H1 (cell line): Measurements from ENCODE around the gene NPL. TPM values are rescaled to one million over a fixed set of nuclear protein-coding genes. Genes with fewer than 3 reads are reported as not detected.
A peak's percentile ranks its signal among the peaks of the same experiment; 100 is the strongest.

Experiments
- CTCF ChIA-PET: fragments of 300-600 bp; sonication (Branson Sonifier 250); formaldehyde crosslinking; loops from one replicate; lab custom pipeline; 2021; ENCODE audit not compliant: partially characterized antibody; lab: Charles Lee
- POLR2A ChIA-PET: fragments of 300-600 bp; sonication (Branson Sonifier 250); formaldehyde crosslinking; loops from one replicate; lab custom pipeline; 2021; ENCODE audit warnings: inconsistent platforms; ENCODE audit not compliant: partially characterized antibody; lab: Charles Lee
- DNase-seq, 2 experiments: peaks; one replicate each; pipeline versions ENCODE4 v3.0.0 to v3.0.0-alpha.2; 2010 to 2022; ENCODE audit warnings: low spot score in 2 of 2, low read depth in 1 of 2, mixed read lengths in 1 of 2
- FAIRE-seq: peaks from 2 replicates; lab custom pipeline; 2011; peaks lifted over from hg19 to GRCh38; lab: Jason Lieb, UNC
- H2AFZ ChIP-seq: 2 replicates; pipeline ENCODE4 v1.8.1; 2012; ENCODE audit warnings: low read length, inconsistent platforms
- H2AK5ac ChIP-seq: 2 replicates; pipeline ENCODE4 v1.6.1; 2013; ENCODE audit warnings: low read depth, low read length
- H2BK120ac ChIP-seq: replicated peaks from 2 replicates; pipeline ENCODE3; 2013; ENCODE audit warnings: low read depth, low read length, inconsistent platforms
- H2BK12ac ChIP-seq: 2 replicates; pipeline ENCODE4 v1.6.1; 2013; ENCODE audit warnings: low read depth, low read length
- H2BK15ac ChIP-seq: 2 replicates; pipeline ENCODE4 v1.6.1; 2013; ENCODE audit warnings: low read length
- H2BK20ac ChIP-seq: 2 replicates; pipeline ENCODE4 v1.6.1; 2013; ENCODE audit warnings: low read length
- H2BK5ac ChIP-seq: 2 replicates; pipeline ENCODE4 v1.6.1; 2013; ENCODE audit warnings: low read depth, low read length
- H3K14ac ChIP-seq: 2 replicates; pipeline ENCODE4 v1.6.1; 2013; ENCODE audit warnings: inconsistent platforms; ENCODE audit not compliant: insufficient read length
- H3K18ac ChIP-seq: 2 replicates; pipeline ENCODE4 v1.6.1; 2013; ENCODE audit warnings: low read length; ENCODE audit errors: extremely low read depth
- H3K23ac ChIP-seq: 2 replicates; pipeline ENCODE4 v1.6.1; 2013; ENCODE audit warnings: inconsistent platforms; ENCODE audit not compliant: insufficient read length
- H3K23me2 ChIP-seq: 2 replicates; pipeline ENCODE4 v1.6.1; 2013; ENCODE audit warnings: low read depth, low read length
- H3K27ac ChIP-seq: 2 replicates; pipeline ENCODE4 v1.6.1; 2011; ENCODE audit warnings: low read depth, low read length, inconsistent platforms
- H3K27me3 ChIP-seq, 4 experiments: replicated peaks in 1 of 4; 1 replicate in 1 of 4; 2 replicates in 3 of 4; pipeline versions ENCODE4 v1.6.1 to v1.8.1; 2011 to 2013; ENCODE audit warnings: low read length in 3 of 4, mild to moderate bottlenecking in 3 of 4, inconsistent platforms in 2 of 4, mixed read lengths in 2 of 4, moderate library complexity in 1 of 4; ENCODE audit not compliant: control insufficient read depth in 3 of 4, insufficient read depth in 3 of 4; ENCODE audit errors: extremely low read depth in 1 of 4
- H3K36me3 ChIP-seq, 4 experiments: 2 replicates each; pipeline versions ENCODE4 v1.6.1 to v1.8.1; 2011 to 2013; ENCODE audit warnings: mild to moderate bottlenecking in 4 of 4, low read length in 3 of 4, moderate library complexity in 2 of 4, control low read depth in 1 of 4, inconsistent platforms in 1 of 4; ENCODE audit not compliant: insufficient read depth in 4 of 4, control insufficient read depth in 2 of 4
- H3K4ac ChIP-seq: replicated peaks from 2 replicates; pipeline ENCODE3; 2013; ENCODE audit warnings: low read length, low read depth, mixed read lengths, inconsistent platforms; ENCODE audit not compliant: insufficient read length
- H3K4me1 ChIP-seq, 4 experiments: replicated peaks in 1 of 4; 1 replicate in 1 of 4; 2 replicates in 3 of 4; pipeline versions ENCODE4 v1.6.1 to v1.8.1; 2011 to 2013; ENCODE audit warnings: low read length in 3 of 4, inconsistent platforms in 2 of 4, mixed read lengths in 1 of 4; ENCODE audit not compliant: insufficient read depth in 4 of 4, control insufficient read depth in 3 of 4
- H3K4me2 ChIP-seq, 2 experiments: 2 replicates each; pipeline versions ENCODE4 v1.6.1 to v1.8.1; 2011 to 2013; ENCODE audit warnings: low read depth in 2 of 2, low read length in 2 of 2, control low read depth in 1 of 2, inconsistent platforms in 1 of 2, mild to moderate bottlenecking in 1 of 2; ENCODE audit not compliant: insufficient read depth in 1 of 2
- H3K4me3 ChIP-seq, 4 experiments: fragments of 200-600, 300-600 bp in 1 of 4; sonication (generic), shearing (Covaris generic), sonication (Bioruptor Twin) in 1 of 4; 2 replicates each; pipeline versions ENCODE4 v1.5.1 to v1.8.1; 2011 to 2016; ENCODE audit warnings: low read length in 4 of 4, low read depth in 3 of 4, control low read depth in 2 of 4, inconsistent platforms in 2 of 4, mild to moderate bottlenecking in 2 of 4, mixed read lengths in 1 of 4, moderate library complexity in 1 of 4; ENCODE audit not compliant: insufficient read depth in 2 of 4; ENCODE audit errors: extremely low read depth in 1 of 4
- H3K56ac ChIP-seq: replicated peaks from 2 replicates; pipeline ENCODE3; 2013; ENCODE audit warnings: low read depth, mild to moderate bottlenecking, mixed read lengths, low read length, inconsistent platforms; ENCODE audit not compliant: insufficient read length
- H3K79me1 ChIP-seq: 2 replicates; pipeline ENCODE4 v1.6.1; 2013; ENCODE audit warnings: low read depth, low read length, control low read depth
- H3K79me2 ChIP-seq, 2 experiments: 2 replicates each; pipeline versions ENCODE4 v1.6.1 to v1.8.1; 2012 to 2013; ENCODE audit warnings: low read length in 2 of 2, mild to moderate bottlenecking in 2 of 2, inconsistent platforms in 1 of 2; ENCODE audit not compliant: insufficient read depth in 2 of 2, control insufficient read depth in 1 of 2
- H3K9ac ChIP-seq, 4 experiments: replicated peaks in 1 of 4; 1 replicate in 1 of 4; 2 replicates in 3 of 4; pipeline versions ENCODE4 v1.6.1 to v1.8.1; 2011 to 2013; ENCODE audit warnings: low read depth in 3 of 4, low read length in 3 of 4, control low read depth in 2 of 4, mild to moderate bottlenecking in 2 of 4, moderate library complexity in 2 of 4, inconsistent platforms in 1 of 4; ENCODE audit errors: extremely low read depth in 1 of 4
- H3K9me3 ChIP-seq, 2 experiments: 2 replicates each; pipeline versions ENCODE4 v1.6.1 to v1.8.1; 2012 to 2013; ENCODE audit warnings: mild to moderate bottlenecking in 2 of 2, moderate library complexity in 2 of 2, control low read depth in 1 of 2, inconsistent platforms in 1 of 2, low read depth in 1 of 2, low read length in 1 of 2, mixed read lengths in 1 of 2; ENCODE audit not compliant: insufficient read depth in 2 of 2
- H4K20me1 ChIP-seq, 2 experiments: replicated peaks in 1 of 2; 2 replicates each; pipeline versions ENCODE3 to v1.8.1; 2011 to 2013; ENCODE audit warnings: inconsistent platforms in 2 of 2, low read length in 2 of 2, mild to moderate bottlenecking in 1 of 2; ENCODE audit not compliant: insufficient read depth in 2 of 2, control insufficient read depth in 1 of 2
- H4K5ac ChIP-seq: 2 replicates; pipeline ENCODE4 v1.6.1; 2013; ENCODE audit warnings: low read length, low read depth, mixed read lengths, inconsistent platforms; ENCODE audit not compliant: insufficient read length
- H4K8ac ChIP-seq: 2 replicates; pipeline ENCODE4 v1.8.0; 2013; ENCODE audit warnings: mild to moderate bottlenecking, moderate library complexity, low read length, inconsistent platforms; ENCODE audit not compliant: insufficient read depth; ENCODE audit errors: extremely low read depth
- H4K91ac ChIP-seq: replicated peaks from 2 replicates; pipeline ENCODE3; 2013; ENCODE audit warnings: low read length, mixed read lengths, inconsistent platforms; ENCODE audit not compliant: insufficient read length
- CTCF ChIP-seq, 3 experiments: IDR thresholded peaks; 1 replicate in 2 of 3; 2 replicates in 1 of 3; pipeline versions ENCODE4 v1.5.1 to v1.6.1; 2011; ENCODE audit warnings: low read length in 3 of 3, mild to moderate bottlenecking in 3 of 3, inconsistent platforms in 2 of 3, low read depth in 1 of 3, moderate library complexity in 1 of 3; ENCODE audit not compliant: insufficient read depth in 1 of 3; ENCODE audit errors: control extremely low read depth in 1 of 3
- EP300 ChIP-seq, 2 experiments: IDR thresholded peaks; 1 replicate in 1 of 2; 2 replicates in 1 of 2; pipeline ENCODE4 v1.6.1; 2011 to 2012; ENCODE audit warnings: low read depth in 2 of 2, low read length in 2 of 2, mild to moderate bottlenecking in 2 of 2, borderline replicate concordance in 1 of 2, inconsistent platforms in 1 of 2, moderate library complexity in 1 of 2
- RAD21 ChIP-seq, 2 experiments: IDR thresholded peaks in 1 of 2; conservative IDR thresholded peaks in 1 of 2; 2 replicates each; pipeline ENCODE4 v1.6.1; 2011; ENCODE audit warnings: low read depth in 2 of 2, low read length in 2 of 2, improper control_type of control experiment in 1 of 2, inconsistent platforms in 1 of 2, mild to moderate bottlenecking in 1 of 2, moderate library complexity in 1 of 2
- WGBS, 2 experiments: shearing (Covaris generic) in 1 of 2; methylation state at CpG; one replicate each; pipeline versions ENCODE4 v1.1.6 to v1.1.7; 2013 to 2015; ENCODE audit warnings: low lambda C conversion rate in 2 of 2, mixed read lengths in 2 of 2, inconsistent platforms in 1 of 2, low coverage in 1 of 2, missing lambda C conversion rate in 1 of 2; ENCODE audit not compliant: insufficient replicate concordance in 2 of 2, insufficient coverage in 1 of 2, insufficient read length in 1 of 2; ENCODE audit errors: extremely low coverage in 1 of 2, missing lambda C conversion rate in 1 of 2; 5-methylcytosine and 5-hydroxymethylcytosine counted together
- polyA plus RNA-seq, 7 experiments: library from polyadenylated mRNA; depleted of rRNA in 3 of 7; stranded (reverse) in 5 of 7; unstranded in 2 of 7; fragments of >200 nt in 5 of 7; fragments of 200-250 nt in 2 of 7; gene quantifications; 1 replicate in 5 of 7; 2 replicates in 1 of 7; 4 replicates in 1 of 7; pipeline versions ENCODE4 v1.2.1 to v1.2.3, GENCODE V29; 2011 to 2013; ENCODE audit warnings: missing spikeins in 2 of 7, mixed read lengths in 2 of 7
- total RNA-seq: library from RNA; stranded (reverse); fragmentation: NEBNext Ultra II Directional; extraction: Animal tissue kit (Norgen Biotek cat#: 25700); gene quantifications from 2 replicates; pipeline ENCODE4 v1.2.1, GENCODE V29; 2021

NPL gene
- total and polyA plus RNA-seq, 2 of the 8 experiments (the other 6 are each of a cell fraction or from before 2014, with no cell fraction given): 2.2 to 4.4 TPM

- no peaks in the 10 kb centered on the region for H3K79me1 ChIP-seq
- no peak overlapping the region for H3K4me2 ChIP-seq
- H3K9me3 ChIP-seq: no peaks in the 10 kb centered on the region
- POLR2A ChIA-PET: interaction anchor here (0.6 to 1.0 kb wide), 2 partner anchors 11 to 201 kb away, joined by 3 to 4 read pairs; no protein-coding TSS in a partner anchor
- no peaks in the 10 kb centered on the region for H3K27me3 ChIP-seq
- 84% methylated on average over 4 of the region's 4 CpGs; no CpG with 5 or more reads in 1 of the 2 experiments for WGBS, 2 experiments
- H3K4ac ChIP-seq: no peak overlapping the region
- H3K9ac ChIP-seq: no peak overlapping the region
- H3K23me2 ChIP-seq: peaks cover 3% of the 10 kb centered on the region; the same call in 1 of the 2 replicates
- H3K18ac ChIP-seq: no peak overlapping the region
- no peak overlapping the region for H2BK12ac ChIP-seq
- H3K4me1 ChIP-seq: 0 out of 7 replicates have a peak, but pooled peaks cover 0 to 4% (median 0%) of the 10 kb centered on the region in 4 experiments
- H3K36me3 ChIP-seq: no peaks in the 10 kb centered on the region; a peak in 1 of 8 replicates
- no peak overlapping the region for H3K14ac ChIP-seq
- H4K91ac ChIP-seq: no peak overlapping the region
- no peak overlapping the region for H2BK120ac ChIP-seq
- no peak overlapping the region for H2AK5ac ChIP-seq
- FAIRE-seq (no peak), DNase-seq (no peak)
- no peak overlapping the region for H4K8ac ChIP-seq
- no peak overlapping the region for H3K27ac ChIP-seq
- H3K23ac ChIP-seq: no peak overlapping the region
- no peak overlapping the region for H4K5ac ChIP-seq
- H3K4me3 ChIP-seq: no peak overlapping the region
- H3K79me2 ChIP-seq: no peaks in the 10 kb centered on the region
- no peak overlapping the region for H2BK5ac ChIP-seq
- no peak overlapping the region for H2BK20ac ChIP-seq
- TF ChIP-seq RAD21 (IDR thresholded peaks at IDR 0.05 in 1 of 2, conservative IDR thresholded peaks at IDR 0.05 in 1 of 2; ENCODE audit: low read depth in 2 of 2, low read length in 2 of 2): peak; percentile 1 to 31; a peak in 1 of 4 replicates
- TF ChIP-seq CTCF (IDR thresholded peaks at IDR 0.05; ENCODE audit: control extremely low read depth in 1 of 3, insufficient read depth in 1 of 3, low read depth in 1 of 3, low read length in 3 of 3): peak in 2 of 3 experiments; percentile 35 to 46; a peak in 2 of 4 replicates
- TF ChIP-seq EP300 (IDR thresholded peaks at IDR 0.05; ENCODE audit: borderline replicate concordance in 1 of 2, low read depth in 2 of 2, low read length in 2 of 2): no peak
- CTCF ChIA-PET: interaction anchor here (0.5 to 1.4 kb wide), 6 partner anchors 11 to 217 kb away, joined by 3 to 6 read pairs (median 4); no protein-coding TSS in a partner anchor
- H3K56ac ChIP-seq: no peak overlapping the region
- no peaks in the 10 kb centered on the region for H4K20me1 ChIP-seq
- no peak overlapping the region for H2BK15ac ChIP-seq
- H2AFZ ChIP-seq: no peak overlapping the region
Measured at GRCh38 chr1:182811975-182812722, 22.6 kb downstream of the NPL start.
